A673 (cell line): Measurements from ENCODE around the gene CASP9. TPM values are rescaled to one million over a fixed set of nuclear protein-coding genes. Genes with fewer than 3 reads are reported as not detected.
"Not testable (repeated sequence)": the region's sequence is repeated elsewhere in the genome, so short reads cannot be mapped to it uniquely, and the experiment has no call there.

Experiments
- BruUV-seq: library from RNA; stranded (reverse); fragments of 400-500 nt; replicated peaks from 2 replicates; lab custom pipeline; 2021; lab: Mats Ljungman, UMichigan
- CTCF ChIA-PET: fragments of 300-600 bp; sonication (Branson Sonifier 250); formaldehyde crosslinking; loops from one replicate; lab custom pipeline; 2022; ENCODE audit warnings: antibody characterized with exemption; lab: Charles Lee
- POLR2A ChIA-PET: fragments of 300-600 bp; sonication (Branson Sonifier 250); formaldehyde crosslinking; loops from one replicate; lab custom pipeline; 2022; ENCODE audit warnings: antibody characterized with exemption; ENCODE audit not compliant: low non-redundant PET; lab: Charles Lee
- DNase-seq: peaks from one replicate; pipeline ENCODE4 v3.0.0-alpha.2; 2015; ENCODE audit warnings: low spot score
- H3K27ac ChIP-seq: fragments of 200-600 bp; sonication (generic); 2 replicates; pipeline ENCODE4 v1.5.1; 2016; ENCODE audit warnings: mixed run types, low read depth, mild to moderate bottlenecking, mixed read lengths, antibody characterized with exemption, low read length; ENCODE audit not compliant: poor library complexity, severe bottlenecking
- H3K27me3 ChIP-seq: fragments of 200-600 bp; sonication (generic); replicated peaks from 2 replicates; pipeline ENCODE4 v1.6.1; 2017; ENCODE audit warnings: mixed run types, low read depth, mild to moderate bottlenecking, mixed read lengths, antibody characterized with exemption, low read length; ENCODE audit not compliant: insufficient read depth, poor library complexity
- H3K36me3 ChIP-seq: fragments of 200-600 bp; sonication (generic); 2 replicates; pipeline ENCODE4 v1.6.1; 2016; ENCODE audit warnings: mixed run types, mild to moderate bottlenecking, mixed read lengths, antibody characterized with exemption, low read length; ENCODE audit not compliant: insufficient read depth, poor library complexity, severe bottlenecking
- H3K4me1 ChIP-seq: fragments of 200-600 bp; sonication (generic); 2 replicates; pipeline ENCODE4 v1.6.1; 2017; ENCODE audit warnings: mixed run types, mild to moderate bottlenecking, mixed read lengths, antibody characterized with exemption, low read length; ENCODE audit not compliant: insufficient read depth, poor library complexity, severe bottlenecking
- H3K4me3 ChIP-seq: fragments of 200-600 bp; sonication (generic); 2 replicates; pipeline ENCODE4 v1.5.1; 2016; ENCODE audit warnings: low read depth, mixed run types, mild to moderate bottlenecking, mixed read lengths, low read length; ENCODE audit not compliant: poor library complexity, severe bottlenecking
- H3K9me3 ChIP-seq: fragments of 200-600 bp; sonication (generic); 2 replicates; pipeline ENCODE4 v1.6.1; 2016; ENCODE audit warnings: mixed run types, low read depth, mild to moderate bottlenecking, mixed read lengths, antibody characterized with exemption, low read length; ENCODE audit not compliant: poor library complexity, severe bottlenecking
- EZH2 ChIP-seq: fragments of 200-600 bp; sonication (generic); IDR thresholded peaks from 2 replicates; pipeline ENCODE4 v1.6.1; 2017; ENCODE audit warnings: borderline replicate concordance, low read depth, mild to moderate bottlenecking, mixed read lengths, antibody characterized with exemption, low read length; ENCODE audit not compliant: poor library complexity, severe bottlenecking
- intact Hi-C: fragments of 100-400 bp; cut with micrococcal nuclease; formaldehyde crosslinking; loops from one replicate; pipeline ENCODE4 v1.10.0; 2022; ENCODE audit not compliant: unreplicated experiment
- total RNA-seq: library from RNA; stranded (reverse); gene quantifications from 2 replicates; pipeline ENCODE4 v1.2.3, GENCODE V29; 2021
- TF ChIP-seq, protein P1 (sequence below): fragments of 300-800, 200-600 bp; sonication (generic); conservative IDR thresholded peaks from 2 replicates; pipeline ENCODE4 v1.5.1; 2017; ENCODE audit warnings: low read depth, mild to moderate bottlenecking, antibody characterized with exemption, low read length, moderate library complexity, mixed read lengths

Gene CASP9
- total RNA-seq, 1 experiment from 2014 or later = 7.0 TPM

DNA sequence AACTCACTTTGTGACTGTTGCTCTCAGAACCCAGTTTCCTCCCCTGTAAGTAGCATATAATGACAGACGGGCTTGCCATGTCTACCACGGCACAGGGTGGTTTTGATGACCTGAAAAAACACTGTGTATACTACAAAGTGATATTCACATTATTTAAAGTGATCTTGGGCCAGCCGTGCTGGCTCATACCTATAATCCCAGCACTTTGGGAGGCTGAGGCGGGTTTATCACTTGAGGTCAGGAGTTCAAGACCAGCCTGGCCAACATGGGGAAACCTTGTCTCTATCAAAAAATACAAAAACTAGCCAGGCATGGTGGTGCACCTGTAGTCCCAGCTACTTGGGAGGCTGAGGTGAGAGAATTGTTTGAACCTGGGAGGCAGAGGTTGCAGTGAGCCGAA, 9.5 kb downstream of the CASP9 start:
- H3K9me3 ChIP-seq, BruUV-seq, H3K4me1 ChIP-seq, DNase-seq, H3K27me3 ChIP-seq, H3K27ac ChIP-seq, H3K4me3 ChIP-seq, POLR2A ChIA-PET, H3K36me3 ChIP-seq, intact Hi-C loops: not testable (repeated sequence)
- CTCF ChIA-PET = interaction anchor here (0.5 kb wide), 1 partner anchor 131 kb away, joined by 4 read pairs; no protein-coding TSS in a partner anchor

GRCh38 chr1:15513919-15514318, 10.1 kb downstream of the CASP9 start:
- Histone ChIP-seq H3K4me1 (no peaks in the 10 kb centered on the region), H3K4me3 (no peak overlapping the region), H3K9me3 (no peaks in the 10 kb centered on the region), H3K36me3 (no peaks in the 10 kb centered on the region), H3K27ac (no peak overlapping the region), H3K27me3 (no peaks in the 10 kb centered on the region)
- intact Hi-C loops = no loop called here
- ChIA-PET CTCF (interaction anchor here (0.5 kb wide), 1 partner anchor 132 kb away, joined by 4 read pairs; no protein-coding TSS in a partner anchor), POLR2A (no interaction called here)
- BruUV-seq = no TSS peak
- no peak for DNase-seq
- TF ChIP-seq EZH2 = no peak
- TF ChIP-seq, protein P1, sequence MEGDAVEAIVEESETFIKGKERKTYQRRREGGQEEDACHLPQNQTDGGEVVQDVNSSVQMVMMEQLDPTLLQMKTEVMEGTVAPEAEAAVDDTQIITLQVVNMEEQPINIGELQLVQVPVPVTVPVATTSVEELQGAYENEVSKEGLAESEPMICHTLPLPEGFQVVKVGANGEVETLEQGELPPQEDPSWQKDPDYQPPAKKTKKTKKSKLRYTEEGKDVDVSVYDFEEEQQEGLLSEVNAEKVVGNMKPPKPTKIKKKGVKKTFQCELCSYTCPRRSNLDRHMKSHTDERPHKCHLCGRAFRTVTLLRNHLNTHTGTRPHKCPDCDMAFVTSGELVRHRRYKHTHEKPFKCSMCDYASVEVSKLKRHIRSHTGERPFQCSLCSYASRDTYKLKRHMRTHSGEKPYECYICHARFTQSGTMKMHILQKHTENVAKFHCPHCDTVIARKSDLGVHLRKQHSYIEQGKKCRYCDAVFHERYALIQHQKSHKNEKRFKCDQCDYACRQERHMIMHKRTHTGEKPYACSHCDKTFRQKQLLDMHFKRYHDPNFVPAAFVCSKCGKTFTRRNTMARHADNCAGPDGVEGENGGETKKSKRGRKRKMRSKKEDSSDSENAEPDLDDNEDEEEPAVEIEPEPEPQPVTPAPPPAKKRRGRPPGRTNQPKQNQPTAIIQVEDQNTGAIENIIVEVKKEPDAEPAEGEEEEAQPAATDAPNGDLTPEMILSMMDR = no peak

DNA sequence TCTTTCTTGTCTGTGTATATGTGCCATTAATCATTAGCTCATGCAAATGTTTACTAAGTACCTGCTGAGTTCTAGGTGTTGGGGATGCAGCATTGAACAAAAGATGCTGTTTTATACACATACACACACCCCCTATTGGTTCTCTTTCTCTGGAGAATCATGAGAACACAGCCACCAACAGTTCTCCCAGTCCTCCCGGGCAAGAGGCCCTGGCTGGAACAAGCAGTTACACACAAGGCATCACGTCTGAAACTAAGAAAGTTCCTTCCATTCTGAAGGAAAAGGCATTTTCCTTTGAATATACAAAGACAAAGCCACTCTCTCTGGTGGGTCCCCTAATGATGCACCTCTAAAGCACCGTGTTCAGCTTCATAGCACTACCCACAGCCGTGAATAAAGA, 10.8 kb downstream of the CASP9 start:
- Histone ChIP-seq H3K27me3 (no peaks in the 10 kb centered on the region), H3K9me3 (no peaks in the 10 kb centered on the region), H3K4me3 (no peak overlapping the region), H3K4me1 (no peaks in the 10 kb centered on the region), H3K27ac (no peak overlapping the region), H3K36me3 (no peaks in the 10 kb centered on the region)
- ChIA-PET CTCF (no interaction called here), POLR2A (no interaction called here)
- TF ChIP-seq EZH2 = no peak
- TF ChIP-seq, protein P1 = no peak
- intact Hi-C loops = no loop called here
- no peak for DNase-seq
- no TSS peak for BruUV-seq
